GM19099 (cell line): ENCODE results near the gene GLT8D2.

Experiments used
- POLR2A ChIP-seq: IDR thresholded peaks from 3 replicates; pipeline ENCODE4 v1.6.1; 2011; ENCODE audit warnings: low read depth; ENCODE audit not compliant: insufficient read length; ENCODE audit errors: extremely low read depth

The GLT8D2 gene, protein sequence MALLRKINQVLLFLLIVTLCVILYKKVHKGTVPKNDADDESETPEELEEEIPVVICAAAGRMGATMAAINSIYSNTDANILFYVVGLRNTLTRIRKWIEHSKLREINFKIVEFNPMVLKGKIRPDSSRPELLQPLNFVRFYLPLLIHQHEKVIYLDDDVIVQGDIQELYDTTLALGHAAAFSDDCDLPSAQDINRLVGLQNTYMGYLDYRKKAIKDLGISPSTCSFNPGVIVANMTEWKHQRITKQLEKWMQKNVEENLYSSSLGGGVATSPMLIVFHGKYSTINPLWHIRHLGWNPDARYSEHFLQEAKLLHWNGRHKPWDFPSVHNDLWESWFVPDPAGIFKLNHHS

DNA sequence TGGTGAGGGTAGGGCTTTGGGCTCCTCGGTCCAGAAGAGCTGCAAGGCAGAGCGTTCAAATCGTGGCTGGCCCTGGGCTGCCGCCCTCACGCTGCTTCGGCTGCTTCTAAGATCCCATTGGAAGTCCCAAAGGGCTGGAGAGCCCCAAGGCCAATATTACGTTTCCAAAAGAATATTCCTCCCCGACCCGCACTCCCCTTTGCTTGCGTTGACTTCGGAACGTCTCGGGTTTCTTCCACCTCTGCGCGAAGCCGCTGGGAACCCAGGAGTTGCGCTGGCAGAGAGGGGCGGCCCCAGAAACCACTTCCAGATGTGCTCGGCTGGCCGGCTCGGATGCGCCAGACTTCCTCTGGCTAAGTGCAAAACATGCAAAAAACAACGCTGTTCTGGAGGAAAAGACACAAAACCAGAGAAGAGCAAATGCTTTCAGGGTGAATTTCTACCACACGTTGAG is at the start of gene GLT8D2:
Gene GLT8D2 (minus strand): TSS at position 285 of the 454 bp plus-strand sequence. CDS start 30,539 bp downstream, outside the sequence.
- TF ChIP-seq POLR2A: no peak

DNA sequence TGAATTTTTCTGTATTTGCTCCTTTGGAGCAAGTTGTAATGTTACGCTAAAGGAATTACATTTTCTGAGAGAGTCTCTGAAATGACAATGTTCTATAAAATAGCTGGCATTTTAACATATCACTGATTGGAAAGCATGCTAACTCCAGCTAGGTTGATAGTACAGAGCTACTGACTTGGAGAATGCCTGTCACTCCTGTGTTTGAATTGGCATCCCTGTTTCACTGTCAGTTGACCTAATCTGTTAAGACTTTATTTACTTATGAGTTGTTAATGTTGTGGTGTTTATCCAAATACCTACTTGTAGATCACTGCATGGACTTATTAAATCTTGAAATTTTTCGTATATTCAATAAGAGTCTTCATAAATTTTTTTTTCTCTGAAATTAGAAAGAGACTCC is 48.0 kb upstream of the GLT8D2 start:
- TF ChIP-seq POLR2A: no peak

DNA sequence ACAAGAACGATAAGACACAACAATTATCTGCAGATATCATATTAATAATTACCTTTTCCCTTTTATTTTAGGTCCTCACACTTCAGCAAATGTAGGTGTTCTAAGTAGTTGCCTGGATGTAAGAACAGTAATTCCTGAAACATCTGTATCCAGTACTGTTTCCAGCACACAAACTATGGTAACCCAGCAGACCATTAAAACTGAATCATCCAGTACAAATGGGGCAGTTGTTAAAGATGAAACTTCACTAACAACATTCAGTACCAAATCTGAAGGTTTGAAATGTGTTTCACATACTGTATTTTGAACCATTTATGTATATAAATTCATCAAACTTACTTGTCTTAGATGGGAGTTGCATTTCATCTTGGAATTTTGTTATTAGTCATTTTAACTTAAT is 45.3 kb upstream of the GLT8D2 start:
- TF ChIP-seq POLR2A: no peak

DNA sequence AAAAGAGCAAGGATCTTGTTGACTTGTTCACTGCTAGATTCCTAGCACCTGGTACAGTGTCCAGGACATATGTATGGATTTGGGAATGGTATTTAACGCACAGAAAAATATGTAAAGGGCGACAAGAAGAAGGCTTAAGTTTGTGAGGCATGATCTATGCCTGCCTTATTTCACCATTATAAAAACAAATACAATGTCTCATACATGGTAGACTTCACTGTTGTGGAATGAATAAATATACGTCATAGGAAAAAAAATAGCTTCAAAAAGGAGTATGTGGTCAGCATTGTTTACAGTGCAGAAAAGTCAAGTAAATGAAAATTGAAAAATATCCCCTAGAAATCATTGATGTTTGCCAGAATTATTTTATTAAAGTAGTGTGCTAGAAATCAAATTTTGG is 44.3 kb upstream of the GLT8D2 start:
- no peak for TF ChIP-seq POLR2A

DNA sequence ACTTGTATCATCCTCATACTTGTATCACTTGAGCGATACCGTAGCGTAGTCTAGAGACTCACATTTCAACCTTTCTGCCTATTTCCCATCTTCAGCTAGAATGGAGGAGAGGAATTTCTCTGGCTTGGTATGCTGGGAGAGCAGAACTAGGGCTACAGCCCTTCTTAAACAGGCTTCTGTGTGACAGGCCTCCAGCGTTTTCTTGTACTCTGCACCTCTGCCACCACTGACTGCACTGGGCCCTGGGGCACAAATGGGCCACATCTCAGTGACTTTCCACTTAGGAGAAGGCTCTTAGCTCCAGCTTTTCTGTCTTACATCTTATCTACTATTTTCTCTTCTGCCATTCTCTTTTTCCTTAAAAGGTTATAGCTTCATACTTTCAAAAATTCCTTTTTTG is 41.1 kb upstream of the GLT8D2 start:
- no peak for TF ChIP-seq POLR2A

DNA sequence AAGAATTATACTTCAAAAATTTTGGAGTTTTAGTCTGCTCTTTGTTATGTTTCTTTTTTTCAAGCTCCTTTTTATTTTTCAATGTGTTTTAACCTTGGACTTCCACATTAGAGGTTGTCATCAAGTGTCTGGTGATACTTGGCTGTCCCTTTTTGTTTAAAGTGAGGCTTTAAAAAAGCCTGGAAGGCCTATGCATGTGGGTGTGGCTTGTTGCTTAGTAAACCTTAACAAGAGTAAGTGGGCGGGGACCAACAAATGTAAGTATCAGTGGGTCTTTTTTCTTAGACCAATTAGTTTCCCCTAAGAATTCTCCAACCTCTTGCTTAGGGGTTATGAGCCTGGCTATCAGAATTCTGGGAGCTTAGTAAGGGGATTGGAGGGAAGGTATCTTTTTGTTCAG is 40.7 kb upstream of the GLT8D2 start:
- TF ChIP-seq POLR2A: no peak

DNA sequence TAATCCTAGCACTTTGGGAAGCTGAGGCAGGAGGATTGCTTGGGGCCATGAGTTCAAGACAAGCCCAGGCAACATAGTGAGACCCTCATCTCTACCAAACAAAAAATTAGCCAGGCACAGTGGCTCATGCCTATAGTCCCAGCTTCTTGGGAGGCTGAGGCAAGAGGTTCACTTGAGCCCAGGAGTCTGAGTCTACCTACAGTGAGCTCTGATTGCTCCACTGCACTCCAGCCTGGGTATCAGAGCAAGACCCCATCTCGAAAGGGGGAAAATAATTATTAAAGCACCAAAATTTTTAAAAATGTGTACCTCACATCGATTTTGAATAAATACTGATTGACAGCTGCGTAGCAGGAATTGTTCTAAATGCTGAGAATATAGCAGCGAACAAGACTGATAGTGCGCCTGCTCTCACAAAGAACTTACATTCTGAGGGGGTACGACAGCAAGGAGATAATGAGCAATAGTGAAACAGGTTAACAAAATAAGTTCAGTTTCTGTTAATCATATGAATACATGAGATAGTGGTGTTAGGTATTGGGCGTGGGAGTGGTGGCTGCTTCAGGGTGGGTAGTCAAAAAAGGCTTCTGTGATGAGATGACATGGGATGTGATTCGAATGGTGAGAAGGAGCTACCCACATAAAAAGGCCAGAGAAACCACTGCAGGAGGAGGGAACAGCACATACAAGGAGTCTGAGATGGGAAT is 33.9 kb upstream of the GLT8D2 start:
- TF ChIP-seq POLR2A: no peak

DNA sequence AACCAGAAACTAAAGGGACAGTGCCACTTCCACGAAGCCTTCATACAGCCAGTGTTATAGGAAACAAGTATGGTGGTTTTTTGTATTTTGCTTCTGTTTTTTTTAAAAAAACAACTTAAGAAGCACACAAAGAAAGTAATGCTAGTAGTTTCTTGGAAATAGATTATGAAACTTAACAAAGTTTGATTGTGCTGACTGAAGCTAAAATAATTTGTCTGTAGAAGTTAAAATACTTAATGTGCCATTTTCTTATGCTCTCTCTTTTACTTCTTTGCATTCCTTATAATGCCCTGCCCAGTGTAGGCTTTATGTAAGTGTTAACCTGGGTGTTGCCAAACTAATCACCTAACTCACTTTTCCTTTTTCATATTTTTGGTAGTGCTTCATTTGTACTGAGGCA is 30.8 kb upstream of the GLT8D2 start:
- TF ChIP-seq POLR2A: no peak

DNA sequence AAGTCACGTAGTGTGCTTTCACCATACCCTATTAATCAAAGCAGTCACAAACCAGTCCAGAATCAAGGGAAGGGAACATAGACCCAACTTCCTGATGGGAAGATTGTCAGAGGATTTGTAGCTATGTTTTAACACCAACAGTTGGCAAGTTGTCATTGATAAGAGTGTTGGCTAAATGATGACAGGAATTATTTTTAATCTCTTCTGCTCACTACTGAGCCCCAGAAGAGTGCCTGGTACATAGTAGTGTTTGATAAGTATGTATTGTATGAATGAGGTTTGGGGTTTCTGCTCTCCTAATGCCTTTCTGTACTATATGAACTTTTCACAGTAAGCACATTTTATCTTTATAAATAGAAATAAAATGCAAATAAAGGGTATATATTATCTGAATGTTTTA is 29.0 kb upstream of the GLT8D2 start:
- no peak for TF ChIP-seq POLR2A

DNA sequence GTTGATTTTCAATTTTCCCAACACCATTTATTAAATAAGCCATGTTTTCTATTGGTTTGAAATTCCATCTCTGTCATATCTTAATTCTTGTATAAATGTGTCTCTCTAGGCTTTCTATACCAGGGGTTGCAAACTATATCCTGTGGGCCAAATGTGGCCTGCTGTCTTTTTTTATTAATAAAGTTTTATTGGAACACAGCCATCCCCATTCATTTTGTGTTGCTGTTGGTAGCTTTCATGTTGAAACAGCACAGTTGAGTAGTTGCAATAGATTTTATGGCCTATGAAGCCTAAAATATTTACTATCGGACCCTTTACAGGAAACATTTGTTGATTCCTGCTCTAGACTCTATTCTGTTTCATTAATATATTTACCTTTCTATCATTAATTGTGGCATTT is 23.7 kb upstream of the GLT8D2 start:
- TF ChIP-seq POLR2A: no peak

DNA sequence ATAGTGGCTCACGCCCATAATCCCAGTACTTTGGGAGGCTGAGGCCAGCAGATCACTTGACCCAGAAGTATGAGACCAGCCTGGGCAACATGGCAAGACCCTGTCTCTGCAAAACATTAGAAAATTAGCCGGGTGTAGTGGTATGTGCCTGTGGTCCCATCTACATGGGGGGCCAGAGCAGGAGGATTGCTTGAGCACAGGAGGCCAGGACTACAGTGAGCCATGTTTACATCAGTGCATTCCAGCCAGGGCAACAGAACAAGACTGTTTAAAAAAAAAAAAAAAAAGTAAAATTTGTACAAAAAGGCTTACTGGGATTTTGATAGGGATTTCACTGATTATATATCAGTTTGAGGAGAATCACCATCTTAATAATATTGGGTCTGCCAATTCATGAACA is 22.1 kb upstream of the GLT8D2 start:
- no peak for TF ChIP-seq POLR2A

DNA sequence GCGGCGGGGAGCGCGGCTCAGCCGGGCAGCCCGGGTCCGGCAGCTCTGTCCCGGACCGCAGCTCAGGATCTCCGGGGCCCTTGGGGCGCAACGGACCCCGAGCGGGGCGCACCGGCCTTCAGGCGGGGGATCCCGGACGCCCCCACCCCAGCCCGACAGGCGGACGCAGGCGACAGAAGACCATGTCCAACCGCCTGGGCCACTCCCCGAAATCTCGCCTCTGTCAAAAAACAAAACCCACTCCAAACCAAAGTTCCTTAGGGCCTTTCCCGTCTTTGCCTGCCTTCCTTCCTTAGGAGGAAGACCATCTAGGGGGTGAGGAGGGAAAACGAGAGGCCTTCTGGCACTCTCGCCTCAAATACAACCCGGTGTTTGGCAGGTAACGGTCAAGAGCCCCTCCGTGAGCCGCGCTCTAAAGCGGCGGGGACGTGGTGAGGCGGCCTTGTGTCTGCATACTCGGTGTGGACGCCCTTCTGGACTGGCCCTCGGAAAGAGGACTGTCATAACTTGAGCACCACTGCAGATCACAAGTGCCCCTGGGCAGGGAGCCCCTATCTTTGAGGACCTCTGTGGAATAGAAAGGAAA is 14.9 kb upstream of the GLT8D2 start:
- TF ChIP-seq POLR2A: no peak

DNA sequence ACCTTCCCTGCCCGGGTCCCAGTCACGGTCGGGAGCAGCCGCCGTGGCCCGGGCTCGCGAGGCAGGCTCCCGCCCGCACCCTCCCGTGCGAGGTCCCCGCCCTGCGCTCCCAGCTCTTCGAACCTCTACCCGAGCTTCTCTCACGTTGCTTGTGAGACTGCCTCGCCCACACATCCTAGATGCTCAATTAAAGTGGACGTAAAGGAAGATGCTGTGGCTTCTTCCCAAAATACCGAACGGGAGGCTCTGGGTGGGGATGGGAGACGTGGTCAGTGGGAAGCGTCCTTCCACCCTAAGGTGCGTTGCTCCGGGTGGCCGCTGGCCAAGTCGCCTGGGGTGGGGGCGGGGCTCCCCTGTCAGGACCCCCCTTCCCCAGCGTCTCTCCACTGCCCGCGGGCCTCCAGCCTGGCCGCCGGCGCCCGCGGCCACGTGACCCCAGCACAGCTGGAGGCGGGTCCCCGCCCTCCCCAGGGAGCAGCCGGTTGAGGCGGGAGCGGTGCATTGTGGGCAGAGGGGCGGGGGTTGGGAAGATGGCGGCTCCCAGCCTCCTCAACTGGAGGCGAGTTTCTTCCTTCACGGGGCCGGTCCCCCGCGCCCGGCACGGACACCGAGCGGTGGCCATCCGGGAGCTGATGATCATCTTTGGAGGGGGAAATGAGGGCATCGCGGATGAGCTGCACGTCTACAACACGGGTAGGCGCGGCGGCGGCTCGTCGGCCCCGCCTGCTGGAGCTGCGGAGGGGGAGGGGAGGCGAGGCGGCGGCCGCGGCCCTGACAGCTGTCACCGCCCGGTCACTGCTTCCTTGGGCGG is 14.2 kb upstream of the GLT8D2 start, which contains the start of gene HCFC2:
Gene HCFC2 (plus strand): TSS at position 501 of the 811 bp plus-strand sequence. CDS start 30 bp downstream, at position 531.
- peak; percentile 66 for TF ChIP-seq POLR2A

DNA sequence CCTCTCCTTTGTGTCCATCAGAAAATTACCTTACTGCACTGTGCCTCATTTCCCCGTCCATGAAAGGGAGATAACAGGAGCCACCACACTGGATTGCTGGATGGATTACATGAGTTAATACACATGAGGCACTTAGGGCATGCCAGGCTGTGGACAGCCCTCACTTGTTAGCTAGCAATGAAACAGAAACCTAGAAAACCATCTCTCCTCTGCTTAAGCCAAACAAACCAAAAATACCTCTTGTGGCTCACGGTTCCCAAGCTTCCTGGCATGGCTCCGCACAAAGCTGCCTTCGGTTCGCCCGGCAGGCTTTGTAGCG is 13.7 kb upstream of the GLT8D2 start:
- TF ChIP-seq POLR2A: no peak

DNA sequence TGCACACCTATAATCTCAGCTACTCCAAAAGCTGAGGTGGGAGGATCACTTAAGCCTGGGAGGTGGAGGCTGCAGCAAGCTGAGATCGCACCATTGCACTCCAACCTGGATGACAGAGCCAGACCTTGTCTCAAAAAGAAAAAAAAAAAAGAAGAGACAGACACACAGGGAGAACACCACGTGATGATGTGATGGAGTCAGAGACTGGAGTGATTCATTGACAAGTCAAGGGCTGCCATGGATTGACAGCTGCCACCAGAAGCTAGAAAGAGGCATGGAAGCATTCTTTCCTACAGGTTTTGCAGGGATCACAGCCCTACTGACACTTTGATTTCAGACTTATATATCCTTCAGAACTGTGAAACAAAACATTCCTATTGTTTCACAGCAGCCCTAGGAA is 10.8 kb upstream of the GLT8D2 start:
- TF ChIP-seq POLR2A: no peak

DNA sequence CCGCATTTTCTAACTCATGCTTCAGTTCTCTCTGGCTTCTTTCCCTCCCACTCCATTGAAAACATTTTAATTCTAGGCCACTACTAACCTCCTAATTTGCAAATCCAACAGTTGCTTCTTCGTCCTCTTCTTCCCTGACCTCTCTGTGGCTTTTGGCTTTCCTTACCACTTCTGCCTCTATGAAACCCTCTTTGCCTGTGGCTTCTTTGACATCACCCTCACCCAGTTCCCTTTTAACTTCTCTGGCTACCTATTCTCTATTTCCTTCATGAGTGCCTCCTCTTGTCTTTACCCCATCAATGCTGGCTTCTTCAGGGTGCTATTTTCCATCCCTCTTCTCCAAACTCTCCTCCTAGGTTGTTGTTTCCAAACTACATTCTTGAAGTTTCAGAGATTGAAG is 10.0 kb upstream of the GLT8D2 start:
- TF ChIP-seq POLR2A: no peak

DNA sequence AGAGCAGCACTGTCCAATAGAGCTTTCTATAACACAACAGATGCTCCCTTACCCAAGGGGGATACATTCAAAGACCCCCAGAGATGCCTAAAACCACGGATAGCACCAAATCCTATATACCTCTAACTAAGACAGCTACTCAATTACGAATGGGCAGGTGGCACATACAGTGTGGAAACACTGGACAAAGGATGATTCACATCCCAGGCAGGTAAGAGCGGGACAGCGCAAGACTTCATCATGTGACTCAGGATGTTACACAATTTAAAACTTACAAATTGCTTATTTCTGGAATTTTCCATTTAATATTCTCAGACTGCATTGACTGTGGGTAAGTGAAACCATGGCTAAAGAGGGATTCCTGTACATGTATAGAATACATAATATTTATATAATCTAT is 8.8 kb upstream of the GLT8D2 start:
- TF ChIP-seq POLR2A: no peak
